GF-D8 (cell line): ENCODE results near the gene STK33.

Source experiments
- DNase-seq: peaks from one replicate; lab custom pipeline; 2025; lab: John Stamatoyannopoulos, UW

The STK33 gene

DNA sequence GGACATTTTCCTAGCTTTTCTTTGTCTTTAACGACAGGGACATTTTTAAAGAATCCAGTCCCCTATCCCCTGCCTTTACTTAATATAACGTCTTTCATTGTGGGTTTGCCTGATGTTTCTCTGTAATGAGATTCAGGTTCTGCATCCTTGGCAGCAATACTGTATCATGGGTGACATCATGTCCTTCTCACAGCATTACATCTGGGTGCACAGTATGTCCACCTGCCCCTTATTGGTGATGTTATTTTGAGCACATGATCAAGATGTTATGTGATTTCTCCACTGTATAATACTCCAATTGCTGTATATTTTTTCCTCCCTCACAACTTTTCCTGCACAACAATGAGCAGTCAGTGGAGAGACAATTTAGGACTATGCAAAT is 9.7 kb upstream of the STK33 start:
- DNase-seq = no peak

DNA sequence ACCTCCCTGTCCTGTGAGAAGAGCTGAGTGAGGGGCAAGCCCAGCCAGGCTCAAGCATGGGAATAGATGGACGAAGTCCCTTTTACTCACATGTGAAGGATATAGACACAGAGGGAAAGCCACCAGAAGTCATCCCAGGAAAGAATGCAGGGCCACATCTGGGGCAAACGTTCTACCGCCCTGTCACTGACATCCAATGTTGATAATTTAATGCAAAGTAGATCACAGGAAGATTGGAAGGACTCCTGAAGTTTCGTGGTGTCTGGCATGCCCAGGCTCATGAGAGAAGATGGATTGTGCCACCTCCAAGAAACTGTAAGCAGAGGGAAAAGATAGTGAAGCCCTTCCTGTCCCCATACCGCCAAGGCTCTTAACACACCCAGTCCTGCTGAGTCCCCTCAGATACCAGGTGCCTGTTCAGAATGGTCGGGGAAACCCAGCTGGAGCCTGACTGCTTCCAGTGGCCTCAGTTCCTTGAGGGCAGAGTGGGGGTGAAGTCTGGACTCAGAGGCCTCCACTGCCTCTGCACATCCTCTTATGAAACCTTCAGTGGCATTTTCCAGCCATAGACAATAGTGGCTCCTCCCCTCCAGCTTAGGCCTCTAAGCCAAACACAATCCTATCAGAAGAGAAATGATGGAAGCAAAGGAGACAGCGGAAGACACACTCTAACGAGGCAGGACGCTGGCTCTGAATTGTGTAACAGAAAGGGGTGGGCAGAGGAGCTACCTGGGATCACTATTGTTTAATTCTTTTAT is 7.5 kb upstream of the STK33 start:
- no peak for DNase-seq

- DNase-seq = no peak
Observed at GRCh38 chr11:8598506-8598905, 4.5 kb upstream of the STK33 start.

GRCh38 chr11:8597182-8597581 is 3.2 kb upstream of the STK33 start:
- DNase-seq = no peak

DNA sequence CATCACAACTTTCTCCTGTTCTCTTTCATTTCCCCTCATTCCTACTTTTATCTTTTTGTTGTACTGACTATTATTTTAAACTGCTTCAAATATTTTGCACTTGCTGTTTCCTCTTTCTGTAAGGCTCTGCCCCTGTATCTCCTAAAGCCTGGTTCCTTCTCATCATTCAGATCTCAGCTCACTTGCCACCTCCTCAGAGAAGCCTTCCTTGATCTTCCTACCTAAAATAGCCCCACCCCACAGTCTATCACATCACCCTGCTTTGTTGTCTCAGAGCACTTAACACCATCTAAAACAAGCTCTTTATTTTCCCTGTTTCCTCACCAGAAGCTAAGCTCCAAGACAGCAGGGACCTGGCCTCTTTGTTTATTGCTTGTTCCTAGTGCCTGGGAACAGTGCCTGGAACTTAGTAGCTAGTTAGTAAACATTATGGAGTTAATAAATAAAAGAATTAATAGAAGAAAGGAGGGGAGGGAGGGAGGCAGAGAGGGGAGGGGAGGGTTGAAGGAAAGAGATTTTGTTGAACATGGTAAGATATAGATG is 2.5 kb upstream of the STK33 start:
- no peak for DNase-seq

- no peak for DNase-seq
Observed at GRCh38 chr11:8593455-8593854, 573 bp downstream of the STK33 start.

DNA sequence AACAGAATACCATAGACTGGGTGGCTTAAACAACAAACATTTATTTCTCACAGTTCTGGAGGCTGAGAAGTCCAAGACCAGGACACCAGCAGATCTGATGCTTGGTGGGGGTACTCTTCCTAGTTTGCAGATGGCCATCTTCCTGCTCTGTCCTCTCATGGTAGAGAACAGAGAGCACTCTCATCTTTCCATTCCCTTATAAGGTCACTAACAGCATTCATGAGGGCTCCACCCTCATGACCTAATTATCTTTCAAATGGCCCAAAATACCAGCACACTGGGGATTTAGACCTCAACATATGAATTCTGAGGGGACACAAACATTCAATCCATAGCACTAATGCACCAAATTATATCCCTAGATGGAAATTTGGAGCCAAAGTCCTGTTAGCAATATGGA is 6.1 kb downstream of the STK33 start:
- DNase-seq = no peak

- DNase-seq = no peak
Observed at GRCh38 chr11:8586805-8587204, 7.2 kb downstream of the STK33 start.

- no peak for DNase-seq
Observed at GRCh38 chr11:8586184-8586583, 7.8 kb downstream of the STK33 start.

- DNase-seq = no peak
Observed at GRCh38 chr11:8584511-8584910, 9.5 kb downstream of the STK33 start.

DNA sequence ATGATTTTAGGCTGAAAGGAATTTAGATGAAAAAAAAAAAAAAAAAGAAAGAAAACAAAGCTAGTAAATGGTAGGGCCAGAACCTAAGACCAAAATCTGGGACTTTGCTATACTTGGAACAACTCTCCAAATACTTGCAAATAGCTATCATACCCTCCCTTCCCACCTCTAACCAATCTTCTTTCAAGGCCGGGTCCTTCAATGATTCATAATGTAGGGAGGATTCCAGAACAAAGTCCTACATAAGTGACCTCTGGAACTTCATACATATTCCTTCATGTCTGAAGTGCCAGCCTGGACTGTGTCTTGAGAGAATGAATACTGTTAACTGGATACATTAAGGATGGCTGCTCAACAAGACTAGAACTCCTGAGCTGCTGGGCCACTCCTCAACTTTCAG is 9.9 kb downstream of the STK33 start:
- DNase-seq = no peak

- no peak for DNase-seq
Observed at GRCh38 chr11:8581300-8581699, 12.7 kb downstream of the STK33 start.

GRCh38 chr11:8577791-8578581 is 16.0 kb downstream of the STK33 start:
- no peak for DNase-seq

- no peak for DNase-seq
Observed at GRCh38 chr11:8574798-8575197, 19.2 kb downstream of the STK33 start.

- no peak for DNase-seq
Observed at GRCh38 chr11:8573777-8574176, 20.3 kb downstream of the STK33 start.

DNA sequence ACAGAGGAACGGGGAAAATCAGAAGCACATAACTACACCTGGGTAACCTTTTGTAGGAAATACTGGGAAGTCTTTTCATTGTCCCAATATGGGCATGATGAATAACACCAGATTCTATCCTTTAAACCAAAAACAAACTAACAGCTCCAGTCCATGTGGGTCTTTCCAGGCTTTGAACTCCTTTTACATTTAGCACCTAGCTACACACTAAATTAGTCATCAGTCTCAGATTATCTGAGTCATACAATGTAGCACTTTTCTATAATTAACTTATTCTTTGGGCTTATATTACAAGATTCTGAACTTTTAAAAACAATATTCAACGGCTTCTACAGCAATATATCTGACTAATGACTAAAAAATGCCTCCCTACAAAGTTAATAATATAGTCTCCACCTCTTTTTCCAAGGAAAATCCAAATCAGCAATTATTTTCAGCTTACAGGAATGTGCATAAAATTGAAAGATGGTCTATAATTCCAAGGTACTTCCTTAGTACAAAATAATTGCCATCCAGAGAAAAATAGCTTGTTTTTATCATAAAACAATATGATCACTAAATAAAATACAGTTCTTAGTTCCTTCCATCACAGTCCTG is 26.3 kb downstream of the STK33 start:
- no peak for DNase-seq

DNA sequence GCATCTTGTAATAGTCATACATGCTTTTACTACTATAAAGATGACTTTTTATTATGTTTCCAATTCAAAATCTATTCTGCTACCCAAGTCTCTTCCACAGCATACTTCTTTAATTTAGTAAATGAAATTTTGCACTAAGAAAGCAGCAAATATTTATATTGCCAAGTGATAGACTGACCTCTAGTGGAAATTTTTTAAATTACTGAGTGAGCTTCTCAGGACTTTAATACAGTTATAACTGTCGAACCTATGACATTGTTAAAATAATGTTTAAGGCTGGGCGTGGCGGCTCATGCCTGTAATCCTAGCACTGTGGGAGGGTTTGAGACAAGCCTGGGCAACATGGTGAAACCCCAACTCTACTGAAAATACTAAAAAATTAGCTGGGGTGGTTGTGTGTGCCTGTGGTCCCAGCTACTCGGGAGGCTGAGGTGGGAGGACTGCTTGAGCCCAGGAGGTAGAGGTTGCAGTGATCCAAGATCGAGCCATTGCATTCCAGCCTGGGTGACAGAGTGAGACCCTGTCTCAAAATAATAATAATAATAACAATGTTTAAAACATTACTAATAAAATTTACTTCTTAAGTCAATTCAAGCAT is 27.3 kb downstream of the STK33 start:
- no peak for DNase-seq

GRCh38 chr11:8564526-8564925 is 29.5 kb downstream of the STK33 start:
- DNase-seq = no peak

GRCh38 chr11:8561461-8561860 is 32.6 kb downstream of the STK33 start:
- no peak for DNase-seq

GRCh38 chr11:8558436-8558835 is 35.6 kb downstream of the STK33 start:
- DNase-seq = no peak

DNA sequence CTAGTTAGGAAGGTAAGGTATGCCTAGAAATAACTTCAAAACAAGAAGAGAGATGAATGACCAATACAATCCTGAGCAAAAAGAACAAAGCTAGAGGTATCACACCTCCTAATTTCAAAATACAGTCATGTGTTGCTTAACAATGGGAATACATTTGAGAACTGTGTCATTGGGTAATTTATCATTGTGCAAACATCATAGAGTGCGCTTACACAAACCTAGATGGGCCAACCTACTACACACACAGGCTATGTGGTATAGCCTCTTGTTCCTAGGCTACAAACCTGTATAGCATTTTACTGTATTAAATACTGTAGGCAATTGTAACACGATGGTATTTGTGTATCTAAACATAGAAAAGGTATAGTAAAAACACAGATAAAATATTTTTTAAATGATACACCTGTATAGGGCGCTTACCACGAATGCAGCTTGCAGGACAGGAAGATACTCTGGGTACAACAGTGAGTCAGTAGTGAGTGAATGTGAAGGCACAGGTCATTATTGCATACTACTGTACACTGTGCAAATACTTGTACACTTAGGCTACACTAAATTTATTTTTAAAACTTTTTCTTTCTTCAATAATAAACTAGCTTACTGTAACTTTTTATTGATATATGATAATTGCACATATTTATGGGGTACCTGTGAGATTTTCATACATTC is 48.2 kb downstream of the STK33 start:
- DNase-seq = no peak

GRCh38 chr11:8544807-8545206 is 49.2 kb downstream of the STK33 start:
- no peak for DNase-seq
